ENCODE measurements around the gene CHL1.

Gene CHL1

DNA sequence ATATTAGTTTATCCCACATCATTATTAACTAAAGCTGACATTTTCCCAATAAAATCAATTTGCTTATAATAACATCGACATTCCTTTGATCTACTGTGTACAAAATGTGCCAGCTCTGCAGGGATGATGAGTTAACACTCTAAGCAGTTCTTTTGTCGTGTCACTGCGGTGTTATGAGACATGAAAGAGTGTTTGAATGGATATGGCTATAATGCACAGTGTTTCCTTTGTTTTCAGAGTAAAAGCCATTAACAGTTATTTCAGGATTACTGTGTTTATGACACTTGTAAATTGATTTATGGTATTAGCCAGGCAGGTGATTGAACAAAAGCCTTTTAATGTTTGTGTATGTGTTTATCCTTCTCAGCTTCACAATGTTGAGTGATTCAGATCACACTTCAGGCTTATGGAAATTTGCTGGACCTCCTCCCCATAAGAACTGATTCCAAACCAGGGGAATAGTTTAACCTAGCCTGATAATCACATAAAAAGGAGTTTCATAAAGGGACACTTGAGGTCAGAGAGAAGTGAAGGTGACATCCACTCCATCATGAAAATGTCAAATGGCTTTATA is 115.7 kb downstream of the CHL1 start:
- TF ChIP-seq, protein P1, sequence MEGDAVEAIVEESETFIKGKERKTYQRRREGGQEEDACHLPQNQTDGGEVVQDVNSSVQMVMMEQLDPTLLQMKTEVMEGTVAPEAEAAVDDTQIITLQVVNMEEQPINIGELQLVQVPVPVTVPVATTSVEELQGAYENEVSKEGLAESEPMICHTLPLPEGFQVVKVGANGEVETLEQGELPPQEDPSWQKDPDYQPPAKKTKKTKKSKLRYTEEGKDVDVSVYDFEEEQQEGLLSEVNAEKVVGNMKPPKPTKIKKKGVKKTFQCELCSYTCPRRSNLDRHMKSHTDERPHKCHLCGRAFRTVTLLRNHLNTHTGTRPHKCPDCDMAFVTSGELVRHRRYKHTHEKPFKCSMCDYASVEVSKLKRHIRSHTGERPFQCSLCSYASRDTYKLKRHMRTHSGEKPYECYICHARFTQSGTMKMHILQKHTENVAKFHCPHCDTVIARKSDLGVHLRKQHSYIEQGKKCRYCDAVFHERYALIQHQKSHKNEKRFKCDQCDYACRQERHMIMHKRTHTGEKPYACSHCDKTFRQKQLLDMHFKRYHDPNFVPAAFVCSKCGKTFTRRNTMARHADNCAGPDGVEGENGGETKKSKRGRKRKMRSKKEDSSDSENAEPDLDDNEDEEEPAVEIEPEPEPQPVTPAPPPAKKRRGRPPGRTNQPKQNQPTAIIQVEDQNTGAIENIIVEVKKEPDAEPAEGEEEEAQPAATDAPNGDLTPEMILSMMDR (IDR thresholded peaks at IDR 0.05; ENCODE audit: control extremely low read depth, extremely low read depth, low read depth, missing control alignments), result no peak
- DNase-seq (ENCODE audit: extremely low spot score), result no peak
- ChIA-PET CTCF (interaction anchor here (1.0 to 1.5 kb wide), 2 partner anchors 9 to 270 kb away, joined by 3 to 4 read pairs; no protein-coding TSS in a partner anchor), POLR2A (no interaction called here)

DNA sequence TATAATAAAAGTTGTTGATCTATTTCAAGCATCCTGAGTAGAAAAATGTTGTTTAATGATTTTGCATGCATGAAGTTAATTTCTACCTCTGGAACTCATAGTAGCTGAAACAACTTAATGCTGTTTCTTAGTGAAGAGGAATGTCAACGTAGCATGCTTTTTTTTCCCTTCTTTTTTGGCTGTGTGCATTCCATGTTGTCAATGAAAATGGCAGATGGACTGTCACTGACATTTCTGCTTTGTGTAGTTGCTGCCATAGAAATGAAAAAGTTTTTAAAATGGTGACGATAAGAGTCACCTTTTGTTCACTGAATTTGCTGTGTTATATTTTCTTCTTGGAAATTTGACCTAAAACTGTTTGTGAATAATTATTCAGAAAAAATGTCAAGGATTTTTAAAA is 116.3 kb downstream of the CHL1 start:
- DNase-seq (ENCODE audit: extremely low spot score), result no peak
- TF ChIP-seq, protein P1 (IDR thresholded peaks at IDR 0.05; ENCODE audit: control extremely low read depth, extremely low read depth, low read depth, missing control alignments), result no peak
- ChIA-PET CTCF (interaction anchor here (1.0 kb wide), 1 partner anchor 9 kb away, joined by 3 read pairs; no protein-coding TSS in a partner anchor), POLR2A (no interaction called here)

DNA sequence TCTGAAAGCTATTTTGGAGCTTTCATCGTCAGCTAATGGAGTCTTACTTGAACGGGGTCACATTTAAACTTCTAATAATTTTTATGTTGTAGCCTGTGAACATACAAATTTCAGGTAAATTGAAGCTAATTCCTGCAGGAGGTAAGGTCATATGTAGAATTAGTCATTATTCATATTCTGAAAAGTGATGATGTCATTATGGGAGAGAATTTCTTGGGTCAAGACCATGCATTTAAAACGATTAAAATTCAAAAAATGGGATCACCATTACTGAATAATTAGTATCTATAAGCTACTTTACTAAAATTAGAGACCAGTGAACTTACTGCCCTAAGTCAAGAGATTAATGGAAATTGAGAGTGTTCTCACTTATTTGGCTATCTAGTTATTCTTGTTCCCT is 120.4 kb downstream of the CHL1 start:
- TF ChIP-seq, protein P1 (IDR thresholded peaks at IDR 0.05; ENCODE audit: control extremely low read depth, extremely low read depth, low read depth, missing control alignments), result no peak
- ChIA-PET POLR2A (no interaction called here), CTCF (interaction anchor here (1.0 to 2.7 kb wide), 3 partner anchors 17 to 169 kb away, joined by 3 to 10 read pairs (median 5); no protein-coding TSS in a partner anchor)
- no peak for DNase-seq (ENCODE audit: extremely low spot score)

DNA sequence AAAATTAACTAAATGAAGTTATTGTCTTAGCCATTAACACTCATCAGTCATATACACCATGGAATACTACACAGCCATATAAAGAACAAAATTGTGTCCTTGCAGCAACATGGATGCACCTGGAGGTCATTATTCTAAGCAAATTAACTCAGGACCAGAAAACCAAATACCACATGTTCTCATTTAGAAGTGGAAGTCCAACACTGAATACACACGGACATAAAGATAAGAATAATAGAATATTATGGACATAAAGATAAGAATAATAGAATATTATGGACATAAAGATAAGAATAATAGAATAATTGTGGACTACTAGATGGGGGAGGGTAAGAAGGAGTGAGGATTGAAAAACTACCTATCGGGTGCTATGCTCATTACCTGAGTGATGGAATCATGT is 122.3 kb downstream of the CHL1 start:
- ChIA-PET CTCF (interaction anchor here (2.7 kb wide), 1 partner anchor 19 kb away, joined by 10 read pairs; no protein-coding TSS in a partner anchor), POLR2A (no interaction called here)
- TF ChIP-seq, protein P1 (IDR thresholded peaks at IDR 0.05; ENCODE audit: control extremely low read depth, extremely low read depth, low read depth, missing control alignments), result no peak
- DNase-seq (ENCODE audit: extremely low spot score), result no peak

DNA sequence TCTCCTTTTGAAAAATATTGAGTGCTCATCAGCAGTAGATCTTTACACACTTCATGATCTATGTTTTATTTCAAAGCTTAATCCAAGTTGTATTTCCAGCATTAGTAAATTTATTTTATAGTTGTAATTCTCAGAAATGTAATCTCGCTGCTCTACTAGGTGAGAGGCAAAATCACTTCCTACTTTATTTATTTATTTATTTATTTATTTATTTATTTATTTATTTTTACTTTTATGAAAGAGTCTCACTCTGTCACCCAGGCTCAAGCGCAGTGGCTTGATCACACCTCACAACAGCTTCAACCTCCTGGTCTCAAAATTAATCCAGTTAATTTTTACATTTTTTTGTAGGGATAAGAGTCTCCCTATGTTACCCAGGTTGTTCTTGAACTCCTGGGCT is 127.9 kb downstream of the CHL1 start:
- CTCF ChIA-PET, result no interaction called here
- POLR2A ChIA-PET, result no interaction called here
- TF ChIP-seq, protein P1 (IDR thresholded peaks at IDR 0.05; ENCODE audit: control extremely low read depth, extremely low read depth, low read depth, missing control alignments), result no peak
- DNase-seq (ENCODE audit: extremely low spot score), result no peak

DNA sequence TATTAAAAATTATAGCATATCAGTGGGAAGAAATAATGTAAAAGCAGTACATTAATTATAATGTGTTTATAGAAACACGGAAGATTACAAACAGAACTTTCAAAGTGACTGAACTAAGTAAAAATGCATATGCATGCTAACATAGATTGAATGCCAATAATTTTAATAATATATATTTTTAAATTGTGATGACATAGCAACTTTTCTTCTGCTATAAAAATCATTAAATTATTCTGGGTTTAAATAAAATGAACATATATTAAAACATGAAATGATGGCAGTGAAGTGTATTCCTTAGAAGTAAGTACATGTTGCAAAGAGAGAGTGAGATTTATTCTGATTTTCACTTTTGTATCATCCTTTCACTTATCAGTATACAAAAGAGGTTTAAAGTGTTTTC is 128.9 kb downstream of the CHL1 start:
- ChIA-PET CTCF (interaction anchor here (1.0 kb wide), 1 partner anchor 29 kb away, joined by 3 read pairs; no protein-coding TSS in a partner anchor), POLR2A (no interaction called here)
- TF ChIP-seq, protein P1 (IDR thresholded peaks at IDR 0.05; ENCODE audit: control extremely low read depth, extremely low read depth, low read depth, missing control alignments), result no peak
- no peak for DNase-seq (ENCODE audit: extremely low spot score)
